H1 (cell line): Measurements from ENCODE around the gene GMEB1. TPM values are rescaled to one million over a fixed set of nuclear protein-coding genes. Genes with fewer than 3 reads are reported as not detected.

ENCODE experiments used
- CTCF ChIA-PET: fragments of 300-600 bp; sonication (Branson Sonifier 250); formaldehyde crosslinking; loops from one replicate; lab custom pipeline; 2021; ENCODE audit not compliant: partially characterized antibody; lab: Charles Lee
- POLR2A ChIA-PET: fragments of 300-600 bp; sonication (Branson Sonifier 250); formaldehyde crosslinking; loops from one replicate; lab custom pipeline; 2021; ENCODE audit warnings: inconsistent platforms; ENCODE audit not compliant: partially characterized antibody; lab: Charles Lee
- DNase-seq, 2 experiments: peaks; one replicate each; pipeline versions ENCODE4 v3.0.0 to v3.0.0-alpha.2; 2010 to 2022; ENCODE audit warnings: low spot score in 2 of 2, low read depth in 1 of 2, mixed read lengths in 1 of 2
- FAIRE-seq: peaks from 2 replicates; lab custom pipeline; 2011; peaks lifted over from hg19 to GRCh38; lab: Jason Lieb, UNC
- H2AFZ ChIP-seq: 2 replicates; pipeline ENCODE4 v1.8.1; 2012; ENCODE audit warnings: low read length, inconsistent platforms
- H2AK5ac ChIP-seq: 2 replicates; pipeline ENCODE4 v1.6.1; 2013; ENCODE audit warnings: low read depth, low read length
- H2BK120ac ChIP-seq: replicated peaks from 2 replicates; pipeline ENCODE3; 2013; ENCODE audit warnings: low read depth, low read length, inconsistent platforms
- H2BK12ac ChIP-seq: 2 replicates; pipeline ENCODE4 v1.6.1; 2013; ENCODE audit warnings: low read depth, low read length
- H2BK15ac ChIP-seq: 2 replicates; pipeline ENCODE4 v1.6.1; 2013; ENCODE audit warnings: low read length
- H2BK20ac ChIP-seq: 2 replicates; pipeline ENCODE4 v1.6.1; 2013; ENCODE audit warnings: low read length
- H2BK5ac ChIP-seq: 2 replicates; pipeline ENCODE4 v1.6.1; 2013; ENCODE audit warnings: low read depth, low read length
- H3K14ac ChIP-seq: 2 replicates; pipeline ENCODE4 v1.6.1; 2013; ENCODE audit warnings: inconsistent platforms; ENCODE audit not compliant: insufficient read length
- H3K18ac ChIP-seq: 2 replicates; pipeline ENCODE4 v1.6.1; 2013; ENCODE audit warnings: low read length; ENCODE audit errors: extremely low read depth
- H3K23ac ChIP-seq: 2 replicates; pipeline ENCODE4 v1.6.1; 2013; ENCODE audit warnings: inconsistent platforms; ENCODE audit not compliant: insufficient read length
- H3K23me2 ChIP-seq: 2 replicates; pipeline ENCODE4 v1.6.1; 2013; ENCODE audit warnings: low read depth, low read length
- H3K27ac ChIP-seq: 2 replicates; pipeline ENCODE4 v1.6.1; 2011; ENCODE audit warnings: low read depth, low read length, inconsistent platforms
- H3K27me3 ChIP-seq, 4 experiments: replicated peaks in 1 of 4; 1 replicate in 1 of 4; 2 replicates in 3 of 4; pipeline versions ENCODE4 v1.6.1 to v1.8.1; 2011 to 2013; ENCODE audit warnings: low read length in 3 of 4, mild to moderate bottlenecking in 3 of 4, inconsistent platforms in 2 of 4, mixed read lengths in 2 of 4, moderate library complexity in 1 of 4; ENCODE audit not compliant: control insufficient read depth in 3 of 4, insufficient read depth in 3 of 4; ENCODE audit errors: extremely low read depth in 1 of 4
- H3K36me3 ChIP-seq, 4 experiments: 2 replicates each; pipeline versions ENCODE4 v1.6.1 to v1.8.1; 2011 to 2013; ENCODE audit warnings: mild to moderate bottlenecking in 4 of 4, low read length in 3 of 4, moderate library complexity in 2 of 4, control low read depth in 1 of 4, inconsistent platforms in 1 of 4; ENCODE audit not compliant: insufficient read depth in 4 of 4, control insufficient read depth in 2 of 4
- H3K4ac ChIP-seq: replicated peaks from 2 replicates; pipeline ENCODE3; 2013; ENCODE audit warnings: low read length, low read depth, mixed read lengths, inconsistent platforms; ENCODE audit not compliant: insufficient read length
- H3K4me1 ChIP-seq, 4 experiments: replicated peaks in 1 of 4; 1 replicate in 1 of 4; 2 replicates in 3 of 4; pipeline versions ENCODE4 v1.6.1 to v1.8.1; 2011 to 2013; ENCODE audit warnings: low read length in 3 of 4, inconsistent platforms in 2 of 4, mixed read lengths in 1 of 4; ENCODE audit not compliant: insufficient read depth in 4 of 4, control insufficient read depth in 3 of 4
- H3K4me2 ChIP-seq, 2 experiments: 2 replicates each; pipeline versions ENCODE4 v1.6.1 to v1.8.1; 2011 to 2013; ENCODE audit warnings: low read depth in 2 of 2, low read length in 2 of 2, control low read depth in 1 of 2, inconsistent platforms in 1 of 2, mild to moderate bottlenecking in 1 of 2; ENCODE audit not compliant: insufficient read depth in 1 of 2
- H3K4me3 ChIP-seq, 4 experiments: fragments of 200-600, 300-600 bp in 1 of 4; sonication (generic), shearing (Covaris generic), sonication (Bioruptor Twin) in 1 of 4; 2 replicates each; pipeline versions ENCODE4 v1.5.1 to v1.8.1; 2011 to 2016; ENCODE audit warnings: low read length in 4 of 4, low read depth in 3 of 4, control low read depth in 2 of 4, inconsistent platforms in 2 of 4, mild to moderate bottlenecking in 2 of 4, mixed read lengths in 1 of 4, moderate library complexity in 1 of 4; ENCODE audit not compliant: insufficient read depth in 2 of 4; ENCODE audit errors: extremely low read depth in 1 of 4
- H3K56ac ChIP-seq: replicated peaks from 2 replicates; pipeline ENCODE3; 2013; ENCODE audit warnings: low read depth, mild to moderate bottlenecking, mixed read lengths, low read length, inconsistent platforms; ENCODE audit not compliant: insufficient read length
- H3K79me1 ChIP-seq: 2 replicates; pipeline ENCODE4 v1.6.1; 2013; ENCODE audit warnings: low read depth, low read length, control low read depth
- H3K79me2 ChIP-seq, 2 experiments: 2 replicates each; pipeline versions ENCODE4 v1.6.1 to v1.8.1; 2012 to 2013; ENCODE audit warnings: low read length in 2 of 2, mild to moderate bottlenecking in 2 of 2, inconsistent platforms in 1 of 2; ENCODE audit not compliant: insufficient read depth in 2 of 2, control insufficient read depth in 1 of 2
- H3K9ac ChIP-seq, 4 experiments: replicated peaks in 1 of 4; 1 replicate in 1 of 4; 2 replicates in 3 of 4; pipeline versions ENCODE4 v1.6.1 to v1.8.1; 2011 to 2013; ENCODE audit warnings: low read depth in 3 of 4, low read length in 3 of 4, control low read depth in 2 of 4, mild to moderate bottlenecking in 2 of 4, moderate library complexity in 2 of 4, inconsistent platforms in 1 of 4; ENCODE audit errors: extremely low read depth in 1 of 4
- H3K9me3 ChIP-seq, 2 experiments: 2 replicates each; pipeline versions ENCODE4 v1.6.1 to v1.8.1; 2012 to 2013; ENCODE audit warnings: mild to moderate bottlenecking in 2 of 2, moderate library complexity in 2 of 2, control low read depth in 1 of 2, inconsistent platforms in 1 of 2, low read depth in 1 of 2, low read length in 1 of 2, mixed read lengths in 1 of 2; ENCODE audit not compliant: insufficient read depth in 2 of 2
- H4K20me1 ChIP-seq, 2 experiments: replicated peaks in 1 of 2; 2 replicates each; pipeline versions ENCODE3 to v1.8.1; 2011 to 2013; ENCODE audit warnings: inconsistent platforms in 2 of 2, low read length in 2 of 2, mild to moderate bottlenecking in 1 of 2; ENCODE audit not compliant: insufficient read depth in 2 of 2, control insufficient read depth in 1 of 2
- H4K5ac ChIP-seq: 2 replicates; pipeline ENCODE4 v1.6.1; 2013; ENCODE audit warnings: low read length, low read depth, mixed read lengths, inconsistent platforms; ENCODE audit not compliant: insufficient read length
- H4K8ac ChIP-seq: 2 replicates; pipeline ENCODE4 v1.8.0; 2013; ENCODE audit warnings: mild to moderate bottlenecking, moderate library complexity, low read length, inconsistent platforms; ENCODE audit not compliant: insufficient read depth; ENCODE audit errors: extremely low read depth
- H4K91ac ChIP-seq: replicated peaks from 2 replicates; pipeline ENCODE3; 2013; ENCODE audit warnings: low read length, mixed read lengths, inconsistent platforms; ENCODE audit not compliant: insufficient read length
- ASH2L ChIP-seq: fragments of 200-600, 300-600 bp; sonication (generic); IDR thresholded peaks from one replicate; pipeline ENCODE4 v1.7.1; 2017; ENCODE audit warnings: low read length
- BRCA1 ChIP-seq: IDR thresholded peaks from 2 replicates; pipeline ENCODE4 v1.6.1; 2012; ENCODE audit warnings: low read depth, low read length, improper control_type of control experiment
- EGR1 ChIP-seq: IDR thresholded peaks from 2 replicates; pipeline ENCODE4 v1.6.1; 2011; ENCODE audit warnings: low read depth, low read length, borderline replicate concordance
- SP4 ChIP-seq: IDR thresholded peaks from 2 replicates; pipeline ENCODE4 v1.6.1; 2012; ENCODE audit warnings: low read length, inconsistent platforms
- TBP ChIP-seq: IDR thresholded peaks from 2 replicates; pipeline ENCODE4 v1.6.1; 2011; ENCODE audit warnings: low read depth, low read length, improper control_type of control experiment
- WGBS, 2 experiments: shearing (Covaris generic) in 1 of 2; methylation state at CpG; one replicate each; pipeline versions ENCODE4 v1.1.6 to v1.1.7; 2013 to 2015; ENCODE audit warnings: low lambda C conversion rate in 2 of 2, mixed read lengths in 2 of 2, inconsistent platforms in 1 of 2, low coverage in 1 of 2, missing lambda C conversion rate in 1 of 2; ENCODE audit not compliant: insufficient replicate concordance in 2 of 2, insufficient coverage in 1 of 2, insufficient read length in 1 of 2; ENCODE audit errors: extremely low coverage in 1 of 2, missing lambda C conversion rate in 1 of 2; 5-methylcytosine and 5-hydroxymethylcytosine counted together
- long read RNA-seq, 2 experiments: library from RNA in 1 of 2; library from capped mRNA in 1 of 2; stranded (forward); transcript quantifications; one replicate each; pipeline ENCODE4 v2.0.0, GENCODE V29; 2021; ENCODE audit warnings: inconsistent platforms in 1 of 2
- polyA minus RNA-seq, 3 experiments: library from RNA; depleted of rRNA, polyadenylated mRNA; stranded (reverse); fragments of >200 nt; gene quantifications; 1 replicate in 2 of 3; 2 replicates in 1 of 3; pipeline ENCODE4 v1.2.3, GENCODE V29; 2011
- polyA plus RNA-seq, 7 experiments: library from polyadenylated mRNA; depleted of rRNA in 3 of 7; stranded (reverse) in 5 of 7; unstranded in 2 of 7; fragments of >200 nt in 5 of 7; fragments of 200-250 nt in 2 of 7; gene quantifications; 1 replicate in 5 of 7; 2 replicates in 1 of 7; 4 replicates in 1 of 7; pipeline versions ENCODE4 v1.2.1 to v1.2.3, GENCODE V29; 2011 to 2013; ENCODE audit warnings: missing spikeins in 2 of 7, mixed read lengths in 2 of 7
- total RNA-seq: library from RNA; stranded (reverse); fragmentation: NEBNext Ultra II Directional; extraction: Animal tissue kit (Norgen Biotek cat#: 25700); gene quantifications from 2 replicates; pipeline ENCODE4 v1.2.1, GENCODE V29; 2021

GMEB1 gene, protein sequence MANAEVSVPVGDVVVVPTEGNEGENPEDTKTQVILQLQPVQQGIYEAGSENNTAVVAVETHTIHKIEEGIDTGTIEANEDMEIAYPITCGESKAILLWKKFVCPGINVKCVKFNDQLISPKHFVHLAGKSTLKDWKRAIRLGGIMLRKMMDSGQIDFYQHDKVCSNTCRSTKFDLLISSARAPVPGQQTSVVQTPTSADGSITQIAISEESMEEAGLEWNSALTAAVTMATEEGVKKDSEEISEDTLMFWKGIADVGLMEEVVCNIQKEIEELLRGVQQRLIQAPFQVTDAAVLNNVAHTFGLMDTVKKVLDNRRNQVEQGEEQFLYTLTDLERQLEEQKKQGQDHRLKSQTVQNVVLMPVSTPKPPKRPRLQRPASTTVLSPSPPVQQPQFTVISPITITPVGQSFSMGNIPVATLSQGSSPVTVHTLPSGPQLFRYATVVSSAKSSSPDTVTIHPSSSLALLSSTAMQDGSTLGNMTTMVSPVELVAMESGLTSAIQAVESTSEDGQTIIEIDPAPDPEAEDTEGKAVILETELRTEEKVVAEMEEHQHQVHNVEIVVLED
- total RNA-seq (26.2 and 28.1 TPM in 2 replicates), polyA plus RNA-seq (2011; rRNA removed) (10.9 and 13.3 TPM in 2 replicates), polyA minus RNA-seq (2011; rRNA and poly(A)+ RNA removed) (30.7 and 36.4 TPM in 2 replicates)
- 12.0 TPM for polyA plus RNA-seq (2011; cell fraction: cytosol; rRNA removed)
- polyA plus RNA-seq (2011; cell fraction: nucleus; rRNA removed) = 12.3 TPM
- 16.2 to 18.6 TPM (median 17.5 TPM) in 4 replicates for polyA plus RNA-seq (2012, experiment 1 of 2)
- polyA plus RNA-seq (2012, experiment 2 of 2) = 5.4 TPM
- 12.8 TPM for polyA plus RNA-seq (2013, experiment 1 of 2)
- polyA plus RNA-seq (2013, experiment 2 of 2) = 12.9 TPM
- 10.3 TPM for polyA minus RNA-seq (2011; cell fraction: cytosol; rRNA and poly(A)+ RNA removed)
- 8.9 TPM for polyA minus RNA-seq (2011; cell fraction: nucleus; rRNA and poly(A)+ RNA removed)
- long read RNA-seq, experiment 1, full-length matches to known transcripts = 3 of 10 reads
- long read RNA-seq, experiment 1, partial matches to known transcripts = 1 of 10 reads
- long read RNA-seq, experiment 1, other reads (novel, unspliced or antisense) = 6 of 10 reads
- long read RNA-seq, experiment 2, full-length matches to known transcripts = 6 of 12 reads
- long read RNA-seq, experiment 2, partial matches to known transcripts = 4 of 12 reads
- long read RNA-seq, experiment 2, other reads (novel, unspliced or antisense) = 2 of 12 reads

DNA sequence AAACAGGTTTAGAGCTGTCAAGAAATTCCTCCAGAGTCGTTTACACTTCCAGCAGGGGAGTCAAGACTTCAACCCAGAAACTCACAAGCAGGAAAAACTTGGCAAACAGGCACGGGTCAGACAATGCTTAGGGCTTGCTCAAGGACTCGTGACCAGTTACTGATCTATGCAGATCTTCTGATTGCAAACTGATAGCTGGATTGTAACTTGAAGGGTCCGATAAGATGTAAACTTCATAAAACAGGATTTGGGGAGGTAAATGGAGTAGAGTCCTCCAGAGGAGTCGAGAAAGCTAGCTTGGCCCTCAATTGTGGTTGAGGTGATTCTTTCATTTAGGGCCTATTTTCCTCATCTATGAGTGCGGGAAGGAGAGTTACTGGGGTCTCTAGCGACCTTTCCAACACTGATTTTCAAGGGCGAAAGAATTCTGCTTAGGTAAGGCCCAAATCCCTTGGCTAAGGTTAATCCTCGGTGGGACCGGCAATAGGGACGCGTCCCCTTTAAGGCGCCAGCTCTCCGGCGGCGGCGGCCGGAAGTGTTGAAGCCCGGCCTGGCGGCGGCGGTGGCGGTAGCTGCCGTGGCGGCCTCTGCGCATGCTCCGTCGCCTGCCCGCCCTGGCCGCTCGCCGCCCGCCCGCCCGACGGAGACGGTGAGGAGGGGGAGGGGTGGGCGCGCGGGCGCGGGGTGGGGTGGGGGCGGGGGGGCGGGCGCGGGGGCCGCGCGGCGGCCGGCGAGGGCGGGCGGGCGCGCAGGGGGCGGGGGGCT lies at the start of gene GMEB1:
Gene GMEB1, plus strand, starts transcription at position 594 of the 765 bp plus-strand sequence. CDS start 14,829 bp downstream, outside the sequence.
- 7% methylated on average over 26 of the region's 57 CpGs; no CpG with 5 or more reads in 1 of the 2 experiments for WGBS, 2 experiments
- H3K27ac ChIP-seq = peak within 1 kb of the TSS; percentile 87
- peak within 1 kb of the TSS; percentile 4; the same call in 1 of the 2 replicates for H2BK12ac ChIP-seq
- TF ChIP-seq EGR1 = 0 out of 2 replicates have a peak, but pooled peaks have one; percentile 17
- TF ChIP-seq BRCA1 = no peak
- peak; percentile 26; the same call in 1 of the 2 replicates for TF ChIP-seq TBP
- peak; percentile 56 for TF ChIP-seq ASH2L
- TF ChIP-seq SP4 = no peak

More for the DNA sequence above, at the start of gene GMEB1:
- Histone ChIP-seq H2BK15ac (peak within 1 kb of the TSS; percentile 40), H3K4me1 (peaks cover 4 to 15% (median 7%) of the 10 kb centered on the region in 4 experiments; a peak in 5 of 7 replicates), H2AK5ac (0 out of 2 replicates have a peak within 1 kb of the TSS, but pooled peaks have one; percentile 11), H3K79me1 (no peaks in the 10 kb centered on the region), H3K4me3 (peak within 1 kb of the TSS; percentile 77 to 94 (median 79)), H2BK5ac (peak within 1 kb of the TSS; percentile 85; the same call in 1 of the 2 replicates), H3K79me2 (peaks cover 0 to 22% of the 10 kb centered on the region in 2 experiments; a peak in 2 of 4 replicates), H3K23me2 (peaks cover 10% of the 10 kb centered on the region; the same call in 1 of the 2 replicates), H4K20me1 (no peaks in the 10 kb centered on the region), H4K8ac (peak within 1 kb of the TSS; percentile 95; the same call in 1 of the 2 replicates), H3K9ac (peak within 1 kb of the TSS; percentile 79 to 92 (median 85)), H3K18ac (peak within 1 kb of the TSS; percentile 81), H3K56ac (peak within 1 kb of the TSS; percentile 17), H3K4me2 (peak within 1 kb of the TSS; percentile 89 to 98), H2BK120ac (no peak within 1 kb of the TSS), H4K91ac (peak within 1 kb of the TSS; percentile 51), H2AFZ (peak within 1 kb of the TSS; percentile 81; the same call in 1 of the 2 replicates), H3K4ac (no peak within 1 kb of the TSS), H3K14ac (no peak within 1 kb of the TSS), H2BK20ac (peak within 1 kb of the TSS; percentile 4; the same call in 1 of the 2 replicates), H4K5ac (peak within 1 kb of the TSS; percentile 38), H3K23ac (no peak within 1 kb of the TSS), H3K9me3 (no peaks in the 10 kb centered on the region), H3K36me3 (no peaks in the 10 kb centered on the region), H3K27me3 (no peaks in the 10 kb centered on the region)
- FAIRE-seq (peak; percentile 66), DNase-seq (peak in 1 of 2 experiments; percentile 83)
- CTCF ChIA-PET = interaction anchor here (0.6 to 4.1 kb wide), 5 partner anchors 12 to 389 kb away, joined by 3 to 12 read pairs (median 4); partner anchors contain the start of gene YTHDF2
- POLR2A ChIA-PET = interaction anchor here (0.6 to 6.0 kb wide), 20 partner anchors 10 to 510 kb away, joined by 3 to 56 read pairs (median 4); partner anchors contain the start of genes RAB42, RCC1, RNU11 and TAF12
